Prostate gland (tissue), 2 donors: Measurements from ENCODE around the gene RBPJ.

Experiments used
- POLR2A ChIP-seq: fragments of 450-650 bp; IDR thresholded peaks from one replicate; pipeline ENCODE4 v1.6.1; 2016; ENCODE audit warnings: antibody characterized with exemption, mild to moderate bottlenecking
- POLR2AphosphoS5 ChIP-seq: sonication (generic); formaldehyde crosslinking; IDR thresholded peaks from one replicate; pipeline ENCODE4 v1.6.1; 2017; ENCODE audit warnings: antibody characterized with exemption
- TF ChIP-seq, protein P1 (sequence below), 4 experiments: fragments of 200-600 bp in 2 of 4; fragments of 450-650 bp in 2 of 4; sonication (generic) in 2 of 4; IDR thresholded peaks; 1 replicate in 3 of 4; 2 replicates in 1 of 4; pipeline ENCODE4 v1.5.1; 2016 to 2019; ENCODE audit warnings: antibody characterized with exemption in 4 of 4, mild to moderate bottlenecking in 2 of 4, moderate library complexity in 2 of 4

- TF ChIP-seq, protein P1, sequence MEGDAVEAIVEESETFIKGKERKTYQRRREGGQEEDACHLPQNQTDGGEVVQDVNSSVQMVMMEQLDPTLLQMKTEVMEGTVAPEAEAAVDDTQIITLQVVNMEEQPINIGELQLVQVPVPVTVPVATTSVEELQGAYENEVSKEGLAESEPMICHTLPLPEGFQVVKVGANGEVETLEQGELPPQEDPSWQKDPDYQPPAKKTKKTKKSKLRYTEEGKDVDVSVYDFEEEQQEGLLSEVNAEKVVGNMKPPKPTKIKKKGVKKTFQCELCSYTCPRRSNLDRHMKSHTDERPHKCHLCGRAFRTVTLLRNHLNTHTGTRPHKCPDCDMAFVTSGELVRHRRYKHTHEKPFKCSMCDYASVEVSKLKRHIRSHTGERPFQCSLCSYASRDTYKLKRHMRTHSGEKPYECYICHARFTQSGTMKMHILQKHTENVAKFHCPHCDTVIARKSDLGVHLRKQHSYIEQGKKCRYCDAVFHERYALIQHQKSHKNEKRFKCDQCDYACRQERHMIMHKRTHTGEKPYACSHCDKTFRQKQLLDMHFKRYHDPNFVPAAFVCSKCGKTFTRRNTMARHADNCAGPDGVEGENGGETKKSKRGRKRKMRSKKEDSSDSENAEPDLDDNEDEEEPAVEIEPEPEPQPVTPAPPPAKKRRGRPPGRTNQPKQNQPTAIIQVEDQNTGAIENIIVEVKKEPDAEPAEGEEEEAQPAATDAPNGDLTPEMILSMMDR (IDR thresholded peaks at IDR 0.05) = no peak
- TF ChIP-seq POLR2AphosphoS5 (no peak), POLR2A (no peak)
Observed at GRCh38 chr4:26361297-26361696, 40.5 kb downstream of the RBPJ start.
